HUES48 (cell line): ENCODE measurements around the gene NOL11.
"Not testable (repeated sequence)": the region's sequence is repeated elsewhere in the genome, so short reads cannot be mapped to it uniquely, and the experiment has no call there.

Experiments used
- H3K27ac ChIP-seq: one replicate; pipeline ENCODE4 v1.7.0; 2013; ENCODE audit warnings: low read depth, low read length, inconsistent platforms
- H3K27me3 ChIP-seq: 2 replicates; pipeline ENCODE4 v1.6.1; 2013; ENCODE audit warnings: mild to moderate bottlenecking, low read length; ENCODE audit not compliant: control insufficient read depth, insufficient read depth
- H3K36me3 ChIP-seq: 2 replicates; pipeline ENCODE4 v1.6.1; 2013; ENCODE audit warnings: low read length; ENCODE audit not compliant: control insufficient read depth, insufficient read depth
- H3K4me1 ChIP-seq: 2 replicates; pipeline ENCODE4 v1.6.1; 2013; ENCODE audit warnings: mild to moderate bottlenecking, low read length; ENCODE audit not compliant: control insufficient read depth, insufficient read depth
- H3K4me3 ChIP-seq: 2 replicates; pipeline ENCODE4 v1.5.1; 2013; ENCODE audit warnings: mild to moderate bottlenecking, low read depth, low read length
- H3K9ac ChIP-seq: 2 replicates; pipeline ENCODE4 v1.6.1; 2013; ENCODE audit warnings: mild to moderate bottlenecking, low read depth, low read length, moderate library complexity
- H3K9me3 ChIP-seq: 2 replicates; pipeline ENCODE4 v1.6.1; 2013; ENCODE audit warnings: low read length; ENCODE audit not compliant: control insufficient read depth, insufficient read depth

The NOL11 gene

DNA sequence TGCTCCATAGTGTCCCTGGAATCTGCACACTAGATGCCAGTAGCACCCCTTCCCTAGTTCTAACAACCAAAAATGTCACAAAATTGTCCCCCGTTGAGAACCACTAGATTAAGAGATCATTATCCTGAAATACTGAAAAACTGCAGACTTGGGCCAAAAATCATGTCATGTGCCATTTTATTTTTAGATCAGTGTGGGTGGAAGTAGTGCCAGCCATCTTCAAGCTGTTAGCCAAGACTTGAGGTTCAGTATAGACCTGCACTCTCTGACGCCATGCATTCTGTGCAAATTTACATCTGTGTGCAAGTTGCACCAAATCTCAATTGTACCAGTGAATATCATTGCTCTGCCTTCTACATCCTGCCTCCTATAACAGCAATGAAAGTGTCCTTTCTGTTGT, 31.5 kb upstream of the NOL11 start:
- H3K4me3 ChIP-seq: no peak overlapping the region
- no peaks in the 10 kb centered on the region for H3K27me3 ChIP-seq
- no peaks in the 10 kb centered on the region for H3K9me3 ChIP-seq
- no peak overlapping the region for H3K27ac ChIP-seq
- H3K36me3 ChIP-seq: peaks cover 8% of the 10 kb centered on the region
- peaks cover 3% of the 10 kb centered on the region; the same call in 1 of the 2 replicates for H3K4me1 ChIP-seq
- no peak overlapping the region for H3K9ac ChIP-seq

DNA sequence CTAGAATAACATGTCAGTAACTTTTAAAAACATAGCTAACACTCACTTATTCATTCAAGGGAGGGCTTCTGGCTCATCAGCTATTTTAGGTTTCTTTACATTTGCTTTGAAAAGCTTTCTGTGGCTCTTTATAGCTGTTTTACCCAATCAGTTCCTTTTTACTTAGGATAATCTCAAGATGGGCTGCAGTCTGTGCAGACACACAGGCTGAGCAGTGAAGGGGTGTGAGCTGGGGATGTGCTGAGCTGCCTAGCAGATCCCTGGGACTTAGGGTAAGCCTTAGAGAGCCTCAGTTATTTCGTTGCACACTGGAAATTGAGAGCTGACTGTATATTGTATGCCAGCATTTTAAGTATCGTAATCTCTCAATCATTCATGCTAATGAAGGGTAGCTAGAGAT, 30.2 kb upstream of the NOL11 start:
- Histone ChIP-seq H3K9me3 (no peaks in the 10 kb centered on the region), H3K27me3 (no peaks in the 10 kb centered on the region), H3K4me3 (no peak overlapping the region), H3K36me3 (peaks cover 8% of the 10 kb centered on the region), H3K4me1 (peaks cover 3% of the 10 kb centered on the region; the same call in 1 of the 2 replicates), H3K9ac (no peak overlapping the region), H3K27ac (no peak overlapping the region)

DNA sequence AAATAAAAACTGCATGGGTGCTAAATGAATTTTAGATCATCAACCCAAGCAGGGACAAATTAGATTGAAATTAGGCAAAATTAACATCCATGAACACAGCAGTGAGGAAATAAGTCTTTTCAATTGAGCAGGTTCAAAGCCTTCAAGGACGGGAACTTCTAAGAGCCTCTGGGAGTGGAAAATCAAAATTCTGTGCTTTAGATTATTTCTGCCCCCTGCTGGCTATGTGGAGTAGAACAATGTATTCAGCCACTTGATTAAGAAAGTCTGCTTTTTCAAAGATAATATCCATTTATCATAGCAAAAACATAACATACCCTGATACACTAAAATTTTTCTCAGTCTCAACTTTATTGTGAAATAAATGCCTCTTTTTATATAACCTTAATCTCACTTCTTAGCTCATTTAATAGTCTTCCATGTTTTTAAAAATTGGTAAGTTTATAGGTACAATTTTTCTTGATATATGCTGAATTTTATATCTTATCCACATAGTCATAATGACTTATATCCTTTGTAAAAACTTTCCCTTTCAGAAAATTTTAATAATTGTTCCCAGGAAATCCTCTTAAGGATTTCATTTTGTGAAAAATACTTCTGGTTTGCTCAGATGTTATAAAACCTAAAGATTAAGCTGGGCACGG, 28.1 kb upstream of the NOL11 start:
- no peaks in the 10 kb centered on the region for H3K27me3 ChIP-seq
- H3K27ac ChIP-seq: no peak overlapping the region
- H3K4me3 ChIP-seq: no peak overlapping the region
- no peak overlapping the region for H3K9ac ChIP-seq
- peaks cover 11% of the 10 kb centered on the region for H3K36me3 ChIP-seq
- H3K4me1 ChIP-seq: peaks cover 3% of the 10 kb centered on the region; the same call in 1 of the 2 replicates
- no peaks in the 10 kb centered on the region for H3K9me3 ChIP-seq

DNA sequence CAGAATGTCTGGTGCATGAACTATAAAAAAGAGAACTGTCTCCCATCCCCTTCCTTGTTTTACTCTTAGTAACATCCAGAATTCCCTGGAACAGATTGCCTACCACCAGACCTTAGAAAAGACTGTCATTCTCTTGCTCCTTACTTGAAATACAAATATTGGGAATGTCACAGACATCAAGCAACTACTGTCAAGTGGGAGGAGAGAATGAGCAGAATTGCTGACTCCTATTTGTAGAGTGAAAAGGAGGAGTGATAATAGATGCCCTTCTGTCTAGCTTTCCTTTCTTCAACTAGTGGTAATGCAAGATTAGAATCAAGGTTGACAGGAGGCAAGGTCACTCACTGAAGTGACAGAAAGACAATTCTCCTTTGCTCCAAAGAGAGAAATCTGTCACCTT, 23.9 kb upstream of the NOL11 start:
- H3K9me3 ChIP-seq: no peaks in the 10 kb centered on the region
- H3K4me3 ChIP-seq: no peak overlapping the region
- no peak overlapping the region for H3K27ac ChIP-seq
- peaks cover 3% of the 10 kb centered on the region for H3K36me3 ChIP-seq
- H3K9ac ChIP-seq: no peak overlapping the region
- H3K27me3 ChIP-seq: no peaks in the 10 kb centered on the region
- peaks cover 9% of the 10 kb centered on the region; the same call in 1 of the 2 replicates for H3K4me1 ChIP-seq

DNA sequence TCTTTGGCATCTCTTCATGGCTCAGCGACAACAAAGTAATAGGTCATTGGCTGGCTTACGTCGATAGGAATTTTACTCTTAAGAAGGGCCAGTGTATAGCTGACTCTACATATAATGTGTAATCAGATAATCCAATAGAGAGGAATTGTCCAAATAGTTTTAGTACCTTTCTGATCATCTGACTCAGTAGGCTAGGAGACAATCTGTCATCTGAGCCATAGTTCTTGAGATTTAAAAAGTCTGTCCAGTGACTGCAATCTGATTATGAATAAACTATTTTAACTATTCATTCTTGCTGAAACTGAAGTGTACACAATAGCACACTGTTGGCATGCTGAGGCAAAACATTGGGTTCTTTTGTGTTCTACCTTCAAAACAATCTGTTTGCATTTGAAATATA, 21.4 kb upstream of the NOL11 start:
- no peak overlapping the region for H3K9ac ChIP-seq
- H3K4me3 ChIP-seq: no peak overlapping the region
- no peaks in the 10 kb centered on the region for H3K27me3 ChIP-seq
- H3K36me3 ChIP-seq: peaks cover 3% of the 10 kb centered on the region
- H3K9me3 ChIP-seq: no peaks in the 10 kb centered on the region
- peaks cover 9% of the 10 kb centered on the region; the same call in 1 of the 2 replicates for H3K4me1 ChIP-seq
- no peak overlapping the region for H3K27ac ChIP-seq

DNA sequence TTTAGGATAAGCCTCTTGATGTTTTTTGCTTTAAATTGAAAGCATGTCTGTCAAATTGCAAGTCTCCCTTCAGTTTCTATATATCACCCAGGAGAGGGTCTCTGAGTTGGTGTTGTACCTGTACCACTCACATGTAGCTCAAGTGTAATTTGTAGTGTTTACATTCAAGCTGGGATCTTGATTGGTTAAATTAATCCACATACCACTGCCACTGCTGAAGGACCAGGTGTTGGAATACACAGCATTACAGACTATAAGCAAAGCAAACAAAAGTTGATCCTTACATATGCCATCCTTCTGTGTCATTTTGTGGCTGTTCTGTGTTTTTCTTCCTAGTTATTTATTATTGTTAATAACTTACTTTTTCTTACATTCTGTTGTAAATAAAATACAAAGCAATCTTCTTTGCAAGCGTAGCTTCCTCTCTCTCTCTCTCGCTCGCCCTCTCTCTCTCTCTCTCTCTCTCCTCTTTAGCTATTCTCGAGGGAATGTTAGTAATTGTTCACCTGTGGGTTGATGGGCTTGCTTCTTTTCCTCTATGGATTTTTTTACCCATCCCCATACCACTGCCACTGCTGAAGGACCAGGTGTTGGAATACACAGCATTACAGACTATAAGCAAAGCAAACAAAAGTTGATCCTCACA, 20.8 kb upstream of the NOL11 start:
- Histone ChIP-seq H3K9ac (no peak overlapping the region), H3K9me3 (no peaks in the 10 kb centered on the region), H3K27me3 (no peaks in the 10 kb centered on the region), H3K4me1 (peaks cover 9% of the 10 kb centered on the region; the same call in 1 of the 2 replicates), H3K4me3 (no peak overlapping the region), H3K36me3 (peaks cover 3% of the 10 kb centered on the region), H3K27ac (no peak overlapping the region)

DNA sequence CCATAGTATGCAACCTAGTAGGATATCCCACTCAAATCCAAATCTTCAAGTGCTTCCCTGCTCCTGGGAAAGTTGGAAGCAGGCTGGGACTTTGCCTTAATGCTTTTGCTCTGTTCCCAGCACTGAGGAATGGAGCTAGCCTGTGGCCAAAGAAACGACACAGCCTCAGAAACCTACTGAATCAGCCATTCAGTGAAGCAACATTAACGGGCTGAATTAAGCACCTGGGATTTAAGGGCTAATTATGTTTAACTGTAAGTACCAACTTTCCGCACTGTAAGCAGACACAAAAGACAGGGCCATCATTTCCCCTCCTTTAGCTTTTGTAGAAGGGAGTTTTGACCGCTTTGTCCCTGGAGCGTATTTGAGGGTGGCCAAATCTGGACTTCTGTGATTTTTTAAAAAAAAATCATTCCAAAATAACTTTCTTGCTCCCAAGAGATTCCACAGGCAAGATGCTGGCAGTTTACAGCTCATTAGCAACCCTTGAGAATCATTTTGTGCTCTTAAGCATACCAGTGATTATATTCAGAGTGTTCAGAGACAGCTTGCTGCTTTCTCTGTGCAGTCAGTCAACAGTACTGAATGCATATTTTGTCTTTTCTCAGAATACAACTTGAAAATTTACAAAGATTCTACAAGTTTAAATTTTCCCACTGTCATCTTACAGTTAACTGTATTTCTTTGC, 17.6 kb upstream of the NOL11 start:
- no peak overlapping the region for H3K9ac ChIP-seq
- H3K36me3 ChIP-seq: no peaks in the 10 kb centered on the region
- H3K4me1 ChIP-seq: peaks cover 9% of the 10 kb centered on the region; the same call in 1 of the 2 replicates
- no peak overlapping the region for H3K27ac ChIP-seq
- H3K27me3 ChIP-seq: no peaks in the 10 kb centered on the region
- no peak overlapping the region for H3K4me3 ChIP-seq
- H3K9me3 ChIP-seq: no peaks in the 10 kb centered on the region

DNA sequence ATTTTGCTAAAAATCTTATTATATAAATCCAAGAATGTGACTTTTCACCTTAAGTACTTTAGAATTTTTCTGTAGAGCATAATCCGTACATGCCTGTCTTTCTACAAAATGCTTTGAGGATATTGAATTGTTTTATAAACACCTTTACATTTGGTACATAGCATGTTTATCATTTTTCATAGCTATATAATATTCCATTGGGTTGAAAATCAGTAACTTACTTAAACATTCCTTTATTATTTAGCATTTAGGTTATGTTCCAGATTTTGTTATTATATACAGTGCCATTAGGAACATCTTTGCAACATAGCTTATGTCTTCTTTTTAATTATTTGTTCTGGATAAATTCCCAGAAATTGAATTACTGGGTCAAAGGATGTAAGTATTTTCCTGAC, 17.0 kb upstream of the NOL11 start:
- H3K4me3 ChIP-seq: no peak overlapping the region
- H3K27me3 ChIP-seq: no peaks in the 10 kb centered on the region
- peaks cover 9% of the 10 kb centered on the region; the same call in 1 of the 2 replicates for H3K4me1 ChIP-seq
- H3K27ac ChIP-seq: no peak overlapping the region
- H3K36me3 ChIP-seq: no peaks in the 10 kb centered on the region
- H3K9ac ChIP-seq: no peak overlapping the region
- H3K9me3 ChIP-seq: no peaks in the 10 kb centered on the region

DNA sequence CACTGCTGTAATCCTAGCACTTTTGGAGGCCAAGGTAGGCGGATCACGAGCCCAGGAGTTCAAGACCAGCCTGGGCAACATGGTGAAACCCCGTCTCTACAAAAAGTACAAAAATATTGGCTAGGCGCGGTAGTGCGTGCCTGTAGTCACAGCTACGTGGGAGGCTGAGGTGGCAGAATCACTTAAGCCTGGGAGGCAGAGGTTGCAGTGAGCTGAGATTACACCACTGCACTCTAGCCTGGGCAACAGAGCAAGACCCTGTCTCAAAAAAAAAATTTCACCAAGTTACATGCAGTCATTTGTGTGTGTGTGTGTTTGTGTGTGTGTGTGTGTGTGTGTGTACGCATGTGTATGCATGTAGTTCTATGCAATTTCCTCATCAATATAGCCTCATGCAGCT, 14.9 kb upstream of the NOL11 start:
- not testable (repeated sequence) for H3K9me3 ChIP-seq, H3K36me3 ChIP-seq, H3K9ac ChIP-seq, H3K27ac ChIP-seq, H3K4me3 ChIP-seq, H3K27me3 ChIP-seq, H3K4me1 ChIP-seq

DNA sequence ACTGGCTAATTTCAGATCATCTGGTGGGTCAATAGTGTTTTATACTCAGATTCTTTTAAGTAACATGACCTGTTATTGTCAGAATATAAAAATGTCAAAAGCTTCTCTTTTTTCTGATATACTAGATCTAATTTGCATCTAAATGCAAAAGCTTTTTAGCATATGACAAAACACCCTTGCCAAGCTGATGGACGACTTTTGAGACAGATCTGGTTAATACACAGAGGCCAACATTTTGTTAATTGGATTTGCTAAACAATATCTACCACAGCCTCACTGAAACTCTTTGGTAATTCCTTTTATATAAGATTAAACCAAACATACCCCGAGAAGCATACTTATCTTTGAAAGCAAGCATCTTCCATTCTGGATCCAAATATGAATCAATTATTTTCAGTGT, 10.3 kb upstream of the NOL11 start:
- no peaks in the 10 kb centered on the region for H3K27me3 ChIP-seq
- H3K4me1 ChIP-seq: peaks cover 8% of the 10 kb centered on the region
- H3K27ac ChIP-seq: no peak overlapping the region
- no peak overlapping the region for H3K4me3 ChIP-seq
- no peaks in the 10 kb centered on the region for H3K9me3 ChIP-seq
- H3K9ac ChIP-seq: no peak overlapping the region
- no peaks in the 10 kb centered on the region for H3K36me3 ChIP-seq

DNA sequence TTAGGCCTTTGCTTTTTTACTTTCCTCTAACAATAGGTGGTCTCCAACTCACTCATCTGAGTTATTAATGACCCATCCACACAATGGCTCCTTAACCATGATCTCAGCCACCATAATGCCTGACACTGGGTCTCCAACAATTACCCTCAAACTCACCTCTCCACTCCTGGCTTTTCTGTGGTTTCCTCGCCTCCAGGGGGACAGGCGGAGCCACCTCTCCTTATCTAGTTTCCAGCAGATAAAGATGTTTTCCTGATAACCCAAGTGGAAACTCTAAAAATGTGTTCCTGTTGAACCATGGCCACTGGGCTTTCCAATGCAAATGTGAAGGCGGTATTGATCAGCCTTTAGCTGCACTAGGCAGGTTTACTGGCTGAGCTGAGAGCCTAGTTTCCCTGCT, 9.4 kb upstream of the NOL11 start:
- H3K4me3 ChIP-seq: no peak overlapping the region
- H3K36me3 ChIP-seq: no peaks in the 10 kb centered on the region
- H3K9me3 ChIP-seq: no peaks in the 10 kb centered on the region; the same call in 1 of the 2 replicates
- H3K27me3 ChIP-seq: no peaks in the 10 kb centered on the region
- H3K9ac ChIP-seq: no peak overlapping the region
- peaks cover 8% of the 10 kb centered on the region for H3K4me1 ChIP-seq
- H3K27ac ChIP-seq: no peak overlapping the region
